NCI-H2107 (cell line): ENCODE data around the gene WDR20.
A peak's percentile ranks its signal among the peaks of the same experiment; 100 is the strongest.

ENCODE experiments used
- DNase-seq: peaks from one replicate; lab custom pipeline; 2025; lab: John Stamatoyannopoulos, UW

Gene WDR20

DNA sequence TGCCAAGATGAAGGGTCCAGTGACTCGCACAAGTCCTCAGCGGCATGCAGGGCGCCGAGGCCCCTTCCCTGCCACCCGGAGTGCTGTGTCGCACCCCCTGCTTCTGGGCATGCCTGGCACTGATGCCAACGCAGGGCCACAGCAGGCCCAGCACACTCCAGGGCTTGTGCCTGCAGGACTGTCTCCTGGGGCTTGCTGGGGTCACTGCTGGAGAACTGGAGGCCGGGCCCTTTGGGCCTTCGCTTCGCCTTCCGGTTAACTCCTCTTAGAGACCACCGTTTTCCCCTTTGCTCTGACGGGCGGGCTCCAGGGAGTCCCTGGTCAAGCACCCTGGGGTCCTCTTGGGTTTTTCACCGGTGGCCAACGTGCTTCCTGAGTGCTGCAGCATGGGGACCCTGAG, 79.6 kb downstream of the WDR20 start:
- DNase-seq = no peak

DNA sequence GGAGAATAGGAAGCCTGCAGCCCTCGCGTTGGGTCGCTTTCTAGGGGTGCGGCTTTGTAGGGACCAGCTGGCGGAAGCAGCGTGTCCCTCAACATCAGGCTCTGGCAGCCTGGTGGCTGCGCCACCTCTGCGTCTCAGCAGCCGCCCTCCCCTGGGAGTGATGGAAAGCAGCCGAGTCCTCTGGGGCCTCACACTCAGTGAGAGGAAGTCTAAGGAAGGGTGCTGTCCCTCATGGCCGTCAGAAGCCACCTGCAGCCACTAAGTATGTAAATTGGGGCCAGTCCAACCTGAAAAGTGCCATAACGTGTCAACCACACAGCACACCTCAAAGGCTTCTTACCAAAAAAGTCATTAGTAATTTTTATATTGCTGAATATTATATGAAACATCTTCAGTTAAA, 80.3 kb downstream of the WDR20 start:
- peak; percentile 78 for DNase-seq

DNA sequence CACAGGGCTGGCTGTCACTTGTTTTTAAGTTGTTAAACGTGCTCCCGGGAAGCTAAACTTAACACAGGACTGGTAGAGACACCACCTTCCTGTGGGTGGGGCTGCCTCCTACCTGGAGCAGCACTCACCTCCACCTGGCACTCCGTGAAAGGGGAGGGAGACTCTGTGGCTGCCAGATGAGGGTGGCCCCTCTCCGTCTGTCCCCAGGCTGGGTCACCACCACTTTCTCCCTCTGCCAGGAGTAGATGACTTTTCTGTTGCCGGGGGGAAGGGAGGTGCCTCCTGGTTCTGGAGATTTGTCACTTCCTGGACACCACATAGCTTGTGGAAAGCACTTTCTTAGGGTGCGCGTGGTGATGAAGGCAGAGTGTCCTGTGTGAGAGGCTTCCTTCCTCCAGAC, 81.3 kb downstream of the WDR20 start:
- no peak for DNase-seq

DNA sequence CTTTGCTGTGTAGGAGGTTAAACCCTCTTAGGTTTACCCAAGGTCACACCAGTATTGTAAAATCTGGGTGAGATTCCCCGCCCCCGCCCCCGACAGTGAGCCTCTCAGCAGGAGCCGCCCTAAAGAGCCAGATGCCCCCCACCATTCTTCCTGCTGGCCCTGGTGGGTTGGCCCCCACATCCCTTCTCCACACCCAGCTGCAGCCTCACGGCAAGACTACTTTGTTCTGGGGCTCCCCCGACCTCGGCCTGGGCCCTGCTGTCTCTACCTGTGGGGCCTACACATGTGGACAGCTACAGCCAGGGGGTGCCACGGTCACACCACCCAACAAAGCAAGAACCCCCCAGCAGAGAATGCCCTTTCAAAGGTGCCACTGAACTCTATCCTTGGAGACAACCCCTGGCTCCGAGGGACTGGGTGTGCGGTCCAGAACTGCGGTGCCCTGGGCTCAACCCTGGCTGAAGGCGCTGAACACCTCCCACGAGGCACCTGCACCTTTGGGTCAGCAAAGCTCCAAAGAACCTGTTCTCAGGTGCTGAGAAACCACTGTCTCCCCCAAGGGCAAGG, 82.4 kb downstream of the WDR20 start:
- DNase-seq = no peak

DNA sequence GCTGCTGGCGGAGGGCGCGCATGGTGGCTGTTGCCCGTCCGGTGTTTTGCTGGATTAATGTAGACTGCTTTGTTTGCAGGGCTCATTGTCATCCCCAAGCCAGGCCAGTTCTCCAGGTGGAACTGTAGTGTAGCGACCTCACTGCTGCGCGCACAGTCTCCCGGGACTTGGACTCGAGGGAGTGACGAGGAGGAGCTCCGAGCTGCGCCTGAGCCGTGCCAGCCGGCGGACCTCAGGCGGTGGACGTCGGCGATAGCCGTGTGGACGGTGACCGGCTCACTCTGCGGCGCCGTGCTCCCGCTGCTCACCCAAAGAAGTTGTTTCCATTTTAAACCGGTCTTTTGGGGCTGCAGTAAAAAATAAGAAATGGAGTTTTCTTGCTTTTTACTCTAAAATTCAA, 83.1 kb downstream of the WDR20 start:
- DNase-seq = no peak

DNA sequence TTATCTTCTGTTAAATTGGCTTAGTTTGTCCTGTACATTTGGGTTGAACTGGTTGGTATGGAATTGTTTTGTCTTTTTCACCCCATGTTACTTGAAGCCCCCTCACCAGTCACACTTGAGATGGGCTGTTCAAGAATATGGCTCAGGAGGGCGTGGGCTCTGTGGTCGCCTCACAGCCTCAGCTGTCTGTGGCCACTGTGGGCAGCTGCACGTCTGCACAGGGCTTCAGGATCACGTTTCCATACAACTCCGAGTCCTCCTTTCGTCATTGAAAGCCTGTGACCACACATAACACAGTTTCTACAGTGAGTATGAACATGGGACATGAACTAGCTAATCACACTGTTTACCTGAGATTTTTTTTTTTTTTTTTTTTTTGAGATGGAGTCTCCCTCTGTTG, 84.0 kb downstream of the WDR20 start:
- DNase-seq = no peak

DNA sequence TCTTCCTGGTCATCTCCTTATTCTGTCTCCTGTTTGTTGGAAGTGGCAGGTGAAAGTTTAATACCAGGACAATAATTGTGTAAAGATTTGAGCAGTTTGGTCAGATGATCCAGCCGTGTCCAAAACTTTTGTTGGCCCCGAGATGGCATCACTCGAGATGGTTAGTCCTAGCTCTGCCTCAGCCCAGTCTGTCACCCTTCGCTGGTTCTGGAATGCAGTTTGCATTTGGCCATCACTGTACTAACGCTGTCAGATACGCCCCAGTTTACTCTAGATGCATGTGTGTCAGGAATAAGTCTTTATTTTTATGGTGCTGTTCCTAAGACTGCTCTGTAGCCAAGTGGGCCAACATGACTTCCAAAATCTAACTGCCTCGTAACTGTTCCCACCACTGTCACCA, 85.7 kb downstream of the WDR20 start:
- no peak for DNase-seq

DNA sequence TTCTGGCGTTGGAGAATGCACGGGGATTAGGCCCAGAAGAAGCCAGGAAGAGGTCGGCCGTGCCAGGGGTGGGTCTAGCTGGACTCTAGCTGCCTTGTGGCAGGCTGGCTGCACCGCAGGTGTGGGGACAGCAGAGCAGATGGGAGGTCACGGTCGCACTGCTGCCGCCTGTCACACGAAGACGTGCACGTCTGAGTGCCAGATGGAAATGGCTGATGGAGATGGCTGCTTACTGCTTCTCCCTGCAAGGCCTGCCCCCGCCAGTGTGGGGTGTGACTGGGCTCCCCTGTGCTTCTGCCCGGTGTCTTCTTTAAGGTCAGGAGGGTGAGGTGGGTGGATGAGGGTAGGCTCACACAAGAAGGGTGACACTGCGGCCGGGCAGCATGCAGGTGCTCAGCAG, 86.2 kb downstream of the WDR20 start:
- no peak for DNase-seq

DNA sequence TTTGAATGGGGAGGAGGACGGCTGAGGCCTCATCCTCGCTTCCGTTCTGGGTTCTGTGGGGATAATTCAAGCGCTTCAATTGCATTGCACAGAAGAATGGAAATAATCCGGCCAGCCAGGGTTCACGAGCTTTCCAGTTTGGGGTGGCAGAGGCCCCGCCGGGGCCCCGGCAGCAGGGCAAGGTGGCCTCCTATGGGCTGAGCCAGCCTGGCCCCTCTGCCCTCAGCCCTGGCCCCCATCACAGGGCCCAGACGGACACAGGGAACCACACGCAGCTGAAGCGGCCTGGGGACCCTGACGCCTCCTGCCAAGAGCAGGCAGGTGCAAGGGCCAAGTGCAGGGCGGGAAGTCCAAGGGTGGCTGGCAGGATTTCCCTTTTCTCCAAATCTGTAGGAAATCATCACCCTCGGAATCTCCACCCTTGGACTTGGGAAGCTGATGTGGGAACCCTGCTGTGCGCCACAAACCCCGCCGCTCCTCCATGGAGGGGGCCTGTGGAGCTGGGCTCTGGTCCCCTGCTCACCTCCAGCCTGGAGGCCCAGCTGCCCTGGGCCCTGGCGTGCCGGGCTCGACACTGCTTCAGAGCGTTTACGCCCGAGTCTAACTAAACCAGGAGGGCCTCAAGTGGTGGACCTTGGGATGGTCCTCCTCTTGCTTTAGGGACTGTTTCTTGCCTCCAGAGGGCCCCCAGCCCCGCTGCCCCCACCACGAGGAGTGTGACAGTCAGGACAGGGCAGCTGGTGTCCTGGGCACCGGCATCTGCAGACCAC, 86.8 kb downstream of the WDR20 start:
- no peak for DNase-seq

DNA sequence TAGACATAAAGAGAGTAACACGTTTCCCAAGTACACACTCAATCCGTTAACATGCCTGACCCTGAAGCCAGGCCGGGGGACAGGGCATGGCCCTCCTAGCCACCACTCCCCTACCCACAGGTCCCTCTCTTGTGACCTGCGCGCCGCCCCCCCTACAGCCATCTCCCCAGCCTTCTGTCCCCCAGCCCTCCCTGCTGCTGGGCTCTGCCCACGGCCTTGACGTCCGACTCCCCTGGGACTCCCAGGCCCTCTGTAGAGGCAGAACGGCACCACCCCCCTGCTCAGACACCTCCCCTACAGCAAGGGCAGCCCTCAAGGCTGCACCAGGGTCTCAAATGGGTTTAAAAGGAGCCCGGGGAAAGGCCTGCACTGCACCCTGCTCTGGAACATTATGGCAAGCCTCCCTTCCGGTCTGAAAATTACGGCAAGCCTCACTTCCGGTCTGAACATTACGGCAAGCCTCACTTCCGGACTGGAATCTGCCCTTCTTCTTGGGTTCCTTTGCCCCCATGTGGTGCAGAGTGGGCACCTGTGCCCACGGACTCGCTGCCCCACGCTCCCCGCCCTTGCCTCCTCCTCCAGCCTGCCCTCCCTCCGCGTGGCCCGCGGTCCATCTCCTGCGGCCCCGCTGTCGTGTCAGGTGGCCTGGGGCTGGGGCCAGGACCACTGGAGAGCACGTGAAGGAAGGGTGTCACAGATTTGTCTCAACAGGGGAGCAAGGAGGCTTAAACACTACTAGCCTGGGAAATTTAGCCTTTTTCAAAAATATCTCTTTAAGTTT, 87.7 kb downstream of the WDR20 start:
- DNase-seq = no peak

DNA sequence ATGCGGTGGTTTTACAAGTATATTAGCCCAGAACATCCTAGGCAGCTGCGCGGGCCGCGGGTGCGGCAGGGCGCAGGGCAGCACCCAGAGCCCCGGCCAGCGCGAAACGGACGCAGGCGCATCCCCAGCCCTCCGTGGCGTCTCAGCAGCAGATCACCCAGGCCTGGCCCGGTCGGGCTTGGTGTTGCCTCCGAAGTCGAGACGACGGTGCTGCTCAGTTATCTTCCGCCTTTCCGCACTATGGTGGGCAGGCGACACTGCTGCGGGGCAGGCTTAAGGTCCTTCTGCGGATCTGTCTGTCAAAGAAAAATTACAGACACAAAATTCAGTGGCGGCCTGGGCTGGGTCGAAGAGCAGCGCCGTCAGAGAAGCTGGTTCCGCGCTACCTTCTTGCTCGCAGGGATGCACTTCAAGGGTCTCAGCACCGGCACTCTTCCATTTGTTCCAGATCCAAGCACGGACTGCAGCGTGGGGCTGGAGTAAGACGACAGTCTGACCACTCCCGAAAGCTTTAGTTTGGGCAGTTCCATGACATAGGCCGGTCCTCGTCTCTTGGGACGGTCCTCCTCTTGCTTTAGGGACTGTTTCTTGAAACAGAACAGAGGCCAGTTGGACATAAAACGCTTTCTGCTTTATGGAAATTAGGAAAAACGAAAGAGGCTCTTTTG, 89.5 kb downstream of the WDR20 start:
- DNase-seq = no peak

DNA sequence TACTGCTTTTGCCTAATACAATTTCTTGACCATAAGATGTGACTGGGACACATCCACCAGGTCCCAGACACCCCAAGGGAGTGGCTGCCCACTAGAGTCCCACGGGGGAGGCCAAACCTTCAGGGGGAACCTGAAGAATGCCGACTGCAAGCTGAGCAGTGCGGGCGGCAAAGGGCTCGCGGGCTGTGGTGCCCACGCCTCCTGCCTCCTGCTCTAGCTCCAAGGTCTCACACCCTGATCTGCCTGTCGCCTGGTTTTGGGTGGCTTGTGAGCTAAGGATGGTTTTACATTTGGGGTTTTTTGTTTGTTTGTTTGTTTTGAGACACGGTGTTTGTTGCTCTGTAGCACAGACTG, 90.0 kb downstream of the WDR20 start:
- DNase-seq = no peak

DNA sequence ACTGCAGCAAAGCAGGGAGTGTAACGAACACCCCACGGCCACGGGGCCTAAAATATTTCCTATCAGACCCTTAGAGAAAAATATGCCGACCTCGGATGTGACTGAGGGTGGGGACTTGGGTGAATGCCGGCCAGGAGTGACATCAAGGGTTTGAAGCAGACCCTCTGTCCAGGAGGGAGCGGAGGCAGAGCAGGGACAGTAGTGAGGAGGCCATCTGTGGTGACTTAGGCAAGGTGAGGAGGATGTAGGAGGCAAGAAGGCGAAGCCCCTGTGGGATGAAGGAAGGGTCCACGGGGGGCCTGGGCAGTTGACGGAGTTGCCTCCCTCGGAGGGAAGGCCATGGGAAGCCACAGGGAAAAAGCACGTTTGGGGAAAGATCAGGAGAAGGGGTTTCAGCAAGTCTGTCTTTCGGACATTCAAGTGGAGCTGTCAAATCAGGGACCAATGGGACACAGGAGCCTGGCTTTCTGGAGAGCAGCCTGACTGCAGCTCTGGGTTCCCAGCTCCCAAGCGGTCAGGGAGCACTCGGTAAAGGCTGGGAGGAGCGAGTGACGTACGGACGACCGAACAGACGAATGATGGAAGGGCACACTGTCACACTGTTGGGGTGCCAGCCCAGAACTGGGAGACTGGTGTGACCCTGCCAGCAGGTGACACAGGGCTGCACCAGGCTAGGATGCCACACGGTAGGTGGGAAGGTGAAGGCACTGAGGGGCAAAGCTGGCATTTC, 90.9 kb downstream of the WDR20 start:
- no peak for DNase-seq

DNA sequence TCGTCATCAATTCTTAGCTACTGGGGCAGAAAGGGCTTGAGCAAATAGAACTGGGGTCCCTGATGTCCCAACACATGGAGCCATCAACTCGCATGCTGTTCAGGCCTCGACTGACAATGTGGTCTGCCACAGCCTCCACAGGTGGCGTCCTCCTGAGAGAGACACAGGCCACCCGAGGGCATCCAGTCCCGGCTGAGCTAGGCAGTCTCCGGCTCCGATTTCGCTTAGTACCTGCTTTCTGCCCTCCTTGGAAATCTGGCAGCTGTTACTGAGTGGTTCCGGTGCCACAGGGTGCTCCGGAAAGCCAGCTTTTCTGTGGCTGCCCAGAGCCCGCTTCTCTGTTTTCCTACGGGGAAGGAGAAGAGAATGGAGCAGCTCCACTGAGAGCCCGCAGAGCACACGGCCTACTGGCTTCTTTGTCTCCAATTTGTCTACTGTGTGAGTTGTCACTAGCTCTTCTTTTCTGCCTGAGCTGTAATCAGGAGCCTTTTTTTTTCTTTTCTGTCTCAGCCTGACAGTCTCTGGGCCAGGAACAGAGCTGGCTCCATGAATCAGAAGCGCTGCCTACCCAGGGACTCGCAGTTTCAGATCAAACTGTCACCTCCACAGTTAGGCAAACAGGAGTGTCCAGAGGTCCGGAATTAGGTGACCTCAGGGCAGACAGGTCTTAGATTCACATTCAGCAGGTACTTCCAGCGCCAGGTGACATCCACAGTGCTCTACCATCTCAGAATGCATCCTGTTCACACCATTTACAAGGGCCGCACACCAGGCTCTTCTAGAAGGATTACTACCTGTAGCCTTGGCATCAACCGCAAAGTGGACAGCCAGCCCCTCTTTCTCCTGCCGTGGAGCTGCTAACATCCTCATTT, 92.0 kb downstream of the WDR20 start:
- DNase-seq = peak; percentile 73

DNA sequence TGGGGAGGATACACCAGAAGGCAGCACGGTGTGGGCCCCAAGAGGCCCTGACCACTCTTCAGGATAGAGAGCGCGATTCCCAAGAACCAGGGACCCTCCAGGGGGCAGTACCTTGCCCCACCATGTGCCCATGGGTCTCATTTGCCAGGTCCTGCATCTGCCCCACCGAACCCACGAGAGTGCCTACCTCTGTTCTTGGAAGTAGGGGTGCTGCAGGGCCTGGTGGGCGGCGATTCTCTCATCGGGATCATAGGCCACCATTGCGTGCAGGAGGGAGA, 92.6 kb downstream of the WDR20 start:
- no peak for DNase-seq

DNA sequence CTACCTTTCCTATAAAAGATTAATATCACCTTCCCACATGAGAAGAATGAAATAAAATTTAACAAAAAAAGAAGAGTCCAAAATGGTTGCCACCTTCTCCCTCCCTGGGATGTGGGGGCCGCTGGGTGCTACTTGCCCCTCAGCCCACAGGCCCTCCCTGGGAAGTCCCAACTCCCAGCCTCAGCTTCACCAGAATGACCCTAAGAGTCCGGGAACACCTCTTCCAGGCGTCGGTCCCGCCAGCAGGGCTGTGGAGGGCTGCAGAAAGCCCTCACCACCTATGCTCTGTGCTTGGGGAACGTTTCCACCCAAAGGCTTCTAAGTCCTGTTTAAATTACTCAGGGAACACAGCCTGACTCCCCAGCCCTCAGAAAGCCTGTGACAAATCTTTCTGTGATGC, 93.4 kb downstream of the WDR20 start:
- DNase-seq = no peak

DNA sequence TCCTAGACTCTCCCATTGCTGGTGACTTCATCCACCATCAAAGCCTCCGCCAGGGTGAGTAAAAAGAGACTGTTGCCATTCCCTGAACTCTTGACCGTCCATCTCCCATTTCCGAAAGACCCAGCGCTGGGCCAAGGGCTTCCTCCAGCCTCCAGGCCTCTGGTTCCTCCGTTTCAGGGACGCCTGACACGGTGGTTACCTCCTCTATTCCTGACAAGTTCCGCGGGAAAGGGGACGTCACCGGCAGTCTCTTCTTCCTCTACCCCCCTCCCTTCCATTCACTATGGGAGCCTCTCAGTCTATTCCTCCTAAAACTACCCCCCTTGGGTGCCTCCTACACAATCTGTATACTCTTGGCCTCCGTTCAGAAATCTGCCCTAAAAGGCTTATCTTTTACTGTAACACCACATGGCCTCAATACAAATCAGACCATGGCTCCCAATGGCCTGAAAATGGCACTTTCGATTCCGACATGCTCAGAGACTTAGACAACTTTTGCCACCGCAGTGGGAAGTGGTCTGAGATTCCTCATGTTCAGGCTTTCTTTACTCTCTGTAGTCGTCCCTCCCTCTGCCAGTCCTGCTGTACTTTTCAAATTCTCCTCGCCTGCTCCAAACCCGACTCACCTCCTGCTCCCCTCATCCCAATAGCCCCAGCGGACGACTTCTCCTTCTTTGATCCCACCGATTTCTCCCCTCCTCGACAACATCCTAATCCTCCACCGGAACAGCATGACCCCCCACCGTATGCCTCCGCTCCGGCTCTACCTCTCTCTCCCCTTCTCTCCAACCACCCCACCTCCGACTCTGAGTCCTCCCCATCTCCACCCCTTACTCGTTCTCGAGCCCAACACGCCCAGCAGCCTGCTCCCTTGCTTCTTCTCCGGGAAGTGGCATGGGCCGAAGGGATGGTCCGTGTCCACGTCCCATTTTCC, 94.9 kb downstream of the WDR20 start:
- no peak for DNase-seq

DNA sequence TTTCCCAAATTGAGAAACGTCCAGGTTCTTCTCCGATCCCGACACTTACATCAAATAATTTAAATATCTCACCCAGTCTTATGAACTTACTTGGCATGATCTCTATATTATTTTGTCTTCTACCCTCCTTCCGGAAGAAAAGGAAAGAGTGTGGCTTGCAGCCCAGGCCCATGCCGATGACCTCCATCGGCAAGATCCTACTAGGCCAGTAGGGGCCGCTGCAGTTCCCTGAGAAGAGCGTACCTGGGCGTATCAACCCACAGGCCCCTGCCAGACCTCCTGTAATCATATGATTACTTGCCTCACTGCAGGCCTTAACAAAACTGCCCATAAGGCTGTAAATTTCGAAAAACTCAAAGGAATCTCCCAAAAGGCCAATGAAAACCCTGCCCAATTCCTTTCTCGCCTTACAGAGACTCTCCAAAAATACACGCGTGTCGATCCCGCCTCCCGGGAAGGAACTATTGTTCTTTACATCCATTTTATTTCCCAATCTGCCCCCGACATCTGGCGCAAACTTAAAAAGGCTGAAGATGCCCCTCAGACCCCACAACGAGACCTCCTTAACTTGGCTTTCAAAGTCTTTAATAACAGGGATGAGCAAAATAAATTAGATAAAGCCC, 95.7 kb downstream of the WDR20 start:
- DNase-seq = peak; percentile 70

DNA sequence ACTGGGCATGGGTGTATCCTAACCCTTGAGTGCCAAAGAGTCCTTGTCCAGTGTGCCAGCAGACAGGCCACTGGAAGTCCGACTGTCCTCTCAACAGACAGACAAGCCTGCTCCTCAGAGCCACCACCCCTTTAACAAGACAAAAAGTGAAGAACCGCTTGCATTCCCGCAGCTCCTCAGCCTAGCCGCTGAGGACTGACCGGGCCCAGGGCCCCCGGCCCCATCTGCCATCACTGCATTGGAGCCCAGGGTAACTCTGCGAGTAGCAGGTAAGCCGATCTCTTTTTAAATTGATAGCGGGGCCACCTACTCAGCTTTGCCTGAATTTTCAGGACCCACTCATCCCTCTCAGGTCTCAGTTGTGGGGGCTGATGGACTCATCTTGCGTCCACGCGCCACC, 96.3 kb downstream of the WDR20 start:
- DNase-seq = no peak

DNA sequence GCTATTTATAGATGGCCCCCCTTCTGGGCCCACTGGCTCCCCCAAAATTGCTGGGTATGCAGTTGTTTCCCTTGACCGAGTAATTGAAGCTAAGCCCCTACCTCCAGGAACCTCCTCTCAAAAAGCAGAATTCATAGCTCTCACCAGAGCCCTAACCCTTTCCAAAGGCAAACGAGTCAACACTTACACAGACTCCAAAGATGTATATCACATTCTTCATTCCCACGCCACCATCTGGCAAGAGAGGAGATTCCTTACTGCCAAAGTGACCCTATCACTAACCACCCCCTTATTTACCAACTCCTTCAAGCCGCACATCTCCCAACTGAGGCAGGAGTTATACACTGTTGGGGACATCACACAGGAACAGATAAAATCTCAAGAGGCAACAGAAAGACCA, 98.4 kb downstream of the WDR20 start:
- no peak for DNase-seq
